ENCODE measurements around the gene CYB561D1.

Gene CYB561D1

DNA sequence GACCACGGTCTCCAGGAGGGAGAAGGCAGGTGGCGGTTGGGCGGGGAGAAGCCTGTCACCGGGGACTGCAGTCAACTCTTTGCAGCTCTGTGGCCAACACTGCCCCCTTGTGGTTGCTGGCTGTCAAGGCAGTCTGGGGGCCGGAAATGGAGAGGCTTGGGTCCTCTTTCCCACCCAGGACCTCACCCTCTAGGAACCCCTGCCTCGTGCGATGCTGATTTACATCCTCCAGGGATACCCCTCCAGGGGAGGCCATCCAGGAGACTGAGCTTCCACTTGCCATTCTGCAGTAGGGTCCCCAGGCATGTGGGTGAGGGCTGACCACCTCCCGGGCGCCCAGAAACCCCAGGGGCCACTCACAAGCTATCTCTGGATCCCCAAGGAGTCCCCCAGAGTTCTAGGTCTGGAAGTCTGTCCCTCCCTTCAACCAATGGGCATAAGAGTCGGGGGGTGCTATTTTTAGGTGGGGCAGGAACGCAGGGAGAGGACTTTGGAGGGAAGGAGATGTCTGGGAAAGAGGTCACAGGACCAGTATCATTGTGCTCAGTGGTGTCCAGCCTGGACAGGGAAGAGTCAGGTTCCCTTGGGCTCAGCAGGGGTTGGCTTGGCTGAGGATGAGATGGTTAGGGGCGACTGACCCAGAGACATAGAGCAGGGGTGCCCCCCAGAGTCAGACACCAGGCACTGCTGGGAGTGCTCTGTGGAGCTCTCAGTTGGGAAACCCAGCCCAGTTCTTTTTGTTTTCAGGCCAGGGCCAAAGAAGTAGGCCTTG is 38.7 kb downstream of the CYB561D1 start (continued):
- TF ChIP-seq, protein P1, sequence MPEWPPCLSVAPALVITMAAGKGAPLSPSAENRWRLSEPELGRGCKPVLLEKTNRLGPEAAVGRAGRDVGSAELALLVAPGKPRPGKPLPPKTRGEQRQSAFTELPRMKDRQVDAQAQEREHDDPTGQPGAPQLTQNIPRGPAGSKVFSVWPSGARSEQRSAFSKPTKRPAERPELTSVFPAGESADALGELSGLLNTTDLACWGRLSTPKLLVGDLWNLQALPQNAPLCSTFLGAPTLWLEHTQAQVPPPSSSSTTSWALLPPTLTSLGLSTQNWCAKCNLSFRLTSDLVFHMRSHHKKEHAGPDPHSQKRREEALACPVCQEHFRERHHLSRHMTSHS (tag by site-specific recombination; IDR thresholded peaks at IDR 0.05) = no peak
- TF ChIP-seq ZNF335 (tag by site-specific recombination; conservative IDR thresholded peaks at IDR 0.05) = peak; percentile 89

DNA sequence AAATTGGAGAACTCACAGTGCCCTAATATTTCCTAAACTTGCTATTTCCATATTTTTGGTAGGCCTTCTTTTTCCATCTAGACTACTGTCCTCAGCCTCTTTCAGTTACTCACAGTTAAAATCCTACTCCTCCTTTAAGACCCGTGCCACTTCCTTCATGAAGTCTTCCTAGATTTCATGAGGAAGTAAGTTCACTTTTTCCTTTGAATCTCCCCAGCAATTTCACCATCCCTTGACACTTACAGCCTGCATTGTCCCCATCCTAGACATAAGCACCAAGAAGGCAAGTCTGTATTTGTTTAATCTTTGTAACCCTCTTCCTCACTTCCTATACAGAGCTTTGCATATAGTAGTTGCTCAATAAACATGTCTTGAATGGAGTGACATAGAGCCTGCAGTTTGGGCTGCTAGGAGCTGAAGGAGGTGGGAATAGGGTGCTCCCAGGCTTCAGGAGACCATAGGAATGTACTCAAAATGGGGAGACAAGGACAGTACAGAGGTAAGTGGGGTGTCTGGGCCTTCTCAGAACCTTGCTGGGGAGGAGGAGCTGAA is 40.5 kb downstream of the CYB561D1 start:
- Histone ChIP-seq H3K27ac (ENCODE audit: extremely low read depth, low read depth, low read length) (no peak overlapping the region), H3K4me1 (ENCODE audit: control insufficient read depth, insufficient read depth, low read length) (no peaks in the 10 kb centered on the region), H3K9me3 (ENCODE audit: control insufficient read depth, insufficient read depth, low read depth, low read length) (no peaks in the 10 kb centered on the region), H3K36me3 (ENCODE audit: control insufficient read depth in 2 of 2, insufficient read depth in 1 of 2, low read length in 2 of 2) (no peaks in the 10 kb centered on the region), H3K4me3 (ENCODE audit: low read depth, low read length) (no peak overlapping the region)
- TF ChIP-seq ZNF664 (tag by site-specific recombination; IDR thresholded peaks at IDR 0.05) (peak; percentile 97), ZFP37 (tag by site-specific recombination; IDR thresholded peaks at IDR 0.05) (no peak)
- CTCF ChIA-PET = interaction anchor here (0.6 to 20.8 kb wide), 10 partner anchors 11 to 469 kb away, joined by 3 to 1152 read pairs (median 4); partner anchors contain the start of genes AMIGO1 and CYB561D1
- POLR2A ChIA-PET = no interaction called here

DNA sequence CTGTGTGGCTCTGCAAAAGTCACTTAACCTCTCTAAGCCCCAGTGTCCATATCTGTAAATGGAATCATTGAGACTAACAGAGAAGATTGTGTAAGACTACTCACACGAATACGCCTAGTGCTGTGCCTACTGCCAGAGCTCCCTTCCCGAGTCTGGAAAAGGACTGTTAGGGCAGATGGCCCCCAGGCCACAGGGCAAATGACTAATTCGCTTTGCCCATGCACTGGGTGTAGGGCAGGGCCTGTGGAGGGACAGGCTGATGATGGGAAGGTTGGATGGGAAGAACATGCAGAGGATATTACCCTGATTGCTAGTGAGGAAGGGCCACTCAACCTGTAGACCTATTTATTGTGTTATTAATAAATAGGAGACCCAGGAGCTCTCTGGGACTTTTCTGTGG is 41.6 kb downstream of the CYB561D1 start:
- no peaks in the 10 kb centered on the region for H3K36me3 ChIP-seq (ENCODE audit: control insufficient read depth in 2 of 2, insufficient read depth in 1 of 2, low read length in 2 of 2)
- no peak overlapping the region for H3K27ac ChIP-seq (ENCODE audit: extremely low read depth, low read depth, low read length)
- no peaks in the 10 kb centered on the region for H3K9me3 ChIP-seq (ENCODE audit: control insufficient read depth, insufficient read depth, low read depth, low read length)
- ChIA-PET CTCF (interaction anchor here (0.6 to 20.8 kb wide), 4 partner anchors 11 to 119 kb away, joined by 3 to 1152 read pairs (median 8); partner anchors contain the start of genes AMIGO1 and CYB561D1), POLR2A (no interaction called here)
- no peaks in the 10 kb centered on the region for H3K4me1 ChIP-seq (ENCODE audit: control insufficient read depth, insufficient read depth, low read length)
- TF ChIP-seq BCL11A (tag by site-specific recombination; IDR thresholded peaks at IDR 0.05; ENCODE audit: low read depth) (no peak), ZNF571 (tag by site-specific recombination; IDR thresholded peaks at IDR 0.05) (no peak), KLF10 (tag by site-specific recombination; IDR thresholded peaks at IDR 0.05) (no peak), ZNF785 (tag by site-specific recombination; IDR thresholded peaks at IDR 0.05) (no peak), ZNF561 (tag by site-specific recombination; IDR thresholded peaks at IDR 0.05; ENCODE audit: borderline replicate concordance) (no peak), ZNF677 (tag by site-specific recombination; IDR thresholded peaks at IDR 0.05) (no peak), ZNF664 (tag by site-specific recombination; IDR thresholded peaks at IDR 0.05) (no peak), ZNF529 (tag by site-specific recombination; IDR thresholded peaks at IDR 0.05; ENCODE audit: insufficient replicate concordance) (no peak), PRDM1 (tag by site-specific recombination; IDR thresholded peaks at IDR 0.05) (no peak), ZNF473 (tag by site-specific recombination; IDR thresholded peaks at IDR 0.05) (no peak), ZNF354C (tag by site-specific recombination; IDR thresholded peaks at IDR 0.05; ENCODE audit: borderline replicate concordance, low read depth) (no peak), ZNF350 (tag by site-specific recombination; IDR thresholded peaks at IDR 0.05) (no peak), WT1 (tag by site-specific recombination; IDR thresholded peaks at IDR 0.05) (no peak)
- TF ChIP-seq, protein P2, sequence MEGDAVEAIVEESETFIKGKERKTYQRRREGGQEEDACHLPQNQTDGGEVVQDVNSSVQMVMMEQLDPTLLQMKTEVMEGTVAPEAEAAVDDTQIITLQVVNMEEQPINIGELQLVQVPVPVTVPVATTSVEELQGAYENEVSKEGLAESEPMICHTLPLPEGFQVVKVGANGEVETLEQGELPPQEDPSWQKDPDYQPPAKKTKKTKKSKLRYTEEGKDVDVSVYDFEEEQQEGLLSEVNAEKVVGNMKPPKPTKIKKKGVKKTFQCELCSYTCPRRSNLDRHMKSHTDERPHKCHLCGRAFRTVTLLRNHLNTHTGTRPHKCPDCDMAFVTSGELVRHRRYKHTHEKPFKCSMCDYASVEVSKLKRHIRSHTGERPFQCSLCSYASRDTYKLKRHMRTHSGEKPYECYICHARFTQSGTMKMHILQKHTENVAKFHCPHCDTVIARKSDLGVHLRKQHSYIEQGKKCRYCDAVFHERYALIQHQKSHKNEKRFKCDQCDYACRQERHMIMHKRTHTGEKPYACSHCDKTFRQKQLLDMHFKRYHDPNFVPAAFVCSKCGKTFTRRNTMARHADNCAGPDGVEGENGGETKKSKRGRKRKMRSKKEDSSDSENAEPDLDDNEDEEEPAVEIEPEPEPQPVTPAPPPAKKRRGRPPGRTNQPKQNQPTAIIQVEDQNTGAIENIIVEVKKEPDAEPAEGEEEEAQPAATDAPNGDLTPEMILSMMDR (tag by site-specific recombination; IDR thresholded peaks at IDR 0.05) = no peak
- TF ChIP-seq, protein P3, sequence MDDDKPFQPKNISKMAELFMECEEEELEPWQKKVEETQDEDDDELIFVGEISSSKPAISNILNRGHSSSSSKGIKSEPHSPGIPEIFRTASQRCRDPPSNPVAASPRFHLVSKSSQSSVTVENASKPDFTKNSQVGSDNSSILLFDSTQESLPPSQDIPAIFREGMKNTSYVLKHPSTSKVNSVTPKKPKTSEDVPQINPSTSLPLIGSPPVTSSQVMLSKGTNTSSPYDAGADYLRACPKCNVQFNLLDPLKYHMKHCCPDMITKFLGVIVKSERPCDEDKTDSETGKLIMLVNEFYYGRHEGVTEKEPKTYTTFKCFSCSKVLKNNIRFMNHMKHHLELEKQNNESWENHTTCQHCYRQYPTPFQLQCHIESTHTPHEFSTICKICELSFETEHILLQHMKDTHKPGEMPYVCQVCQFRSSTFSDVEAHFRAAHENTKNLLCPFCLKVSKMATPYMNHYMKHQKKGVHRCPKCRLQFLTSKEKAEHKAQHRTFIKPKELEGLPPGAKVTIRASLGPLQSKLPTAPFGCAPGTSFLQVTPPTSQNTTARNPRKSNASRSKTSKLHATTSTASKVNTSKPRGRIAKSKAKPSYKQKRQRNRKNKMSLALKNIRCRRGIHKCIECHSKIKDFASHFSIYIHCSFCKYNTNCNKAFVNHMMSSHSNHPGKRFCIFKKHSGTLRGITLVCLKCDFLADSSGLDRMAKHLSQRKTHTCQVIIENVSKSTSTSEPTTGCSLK (tag by site-specific recombination; IDR thresholded peaks at IDR 0.05) = no peak
- no peak overlapping the region for H3K4me3 ChIP-seq (ENCODE audit: low read depth, low read length)

Measured in HEK293 (cell line).